Bone marrow (tissue), 2 donors: ENCODE results near the gene PNMT.

Experiments used
- DNase-seq, 2 donors: peaks; one replicate each; lab custom pipeline; 2025; lab: John Stamatoyannopoulos, UW

Gene PNMT

DNA sequence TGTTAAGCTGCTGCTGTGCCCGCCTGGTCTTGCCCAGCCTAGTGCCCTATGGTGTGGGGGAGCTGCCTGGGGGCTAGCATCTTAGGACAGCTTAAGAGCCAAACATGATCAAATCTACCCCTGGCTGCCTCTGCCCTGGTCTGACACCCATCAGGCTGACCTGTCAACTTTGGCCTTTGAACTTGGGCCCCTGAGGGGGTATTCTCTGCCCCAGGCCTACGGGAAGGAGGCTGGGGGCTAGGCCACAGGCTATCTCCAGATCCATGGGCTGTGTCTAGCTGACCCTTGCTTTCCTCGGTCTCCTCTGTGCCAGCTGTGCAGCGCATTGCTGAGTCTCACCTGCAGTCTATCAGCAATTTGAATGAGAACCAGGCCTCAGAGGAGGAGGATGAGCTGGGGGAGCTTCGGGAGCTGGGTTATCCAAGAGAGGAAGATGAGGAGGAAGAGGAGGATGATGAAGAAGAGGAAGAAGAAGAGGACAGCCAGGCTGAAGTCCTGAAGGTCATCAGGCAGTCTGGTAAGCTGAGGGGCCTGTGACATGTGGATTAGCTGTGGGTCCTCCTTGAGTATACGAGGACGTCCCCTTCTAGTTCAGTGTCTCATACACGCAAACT lies 34.6 kb upstream of the PNMT start:
- no peak for DNase-seq

DNA sequence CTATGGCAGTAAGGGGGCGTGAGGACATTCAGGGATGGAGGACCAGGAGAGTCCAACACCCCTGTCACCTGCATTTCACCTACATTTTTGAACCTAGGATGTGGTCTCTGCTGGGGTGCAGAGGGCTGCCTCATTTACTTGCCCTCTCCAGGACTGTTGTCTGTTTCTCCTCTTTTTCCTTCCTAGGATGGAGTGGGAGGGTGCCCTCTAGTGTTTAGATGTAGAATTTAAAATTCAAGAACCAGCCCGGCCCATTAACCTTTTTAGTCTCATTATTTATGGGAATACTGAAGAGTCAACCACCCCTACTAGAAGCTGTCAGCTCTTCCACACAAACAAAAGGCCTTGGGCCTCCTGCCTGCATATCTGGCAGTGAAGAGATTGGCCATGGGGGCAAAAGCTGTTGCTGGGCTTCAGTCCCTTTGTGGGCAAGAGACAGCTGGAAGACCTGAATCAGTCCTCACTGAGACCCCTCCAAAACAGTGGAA lies 33.8 kb upstream of the PNMT start:
- DNase-seq, result no peak

DNA sequence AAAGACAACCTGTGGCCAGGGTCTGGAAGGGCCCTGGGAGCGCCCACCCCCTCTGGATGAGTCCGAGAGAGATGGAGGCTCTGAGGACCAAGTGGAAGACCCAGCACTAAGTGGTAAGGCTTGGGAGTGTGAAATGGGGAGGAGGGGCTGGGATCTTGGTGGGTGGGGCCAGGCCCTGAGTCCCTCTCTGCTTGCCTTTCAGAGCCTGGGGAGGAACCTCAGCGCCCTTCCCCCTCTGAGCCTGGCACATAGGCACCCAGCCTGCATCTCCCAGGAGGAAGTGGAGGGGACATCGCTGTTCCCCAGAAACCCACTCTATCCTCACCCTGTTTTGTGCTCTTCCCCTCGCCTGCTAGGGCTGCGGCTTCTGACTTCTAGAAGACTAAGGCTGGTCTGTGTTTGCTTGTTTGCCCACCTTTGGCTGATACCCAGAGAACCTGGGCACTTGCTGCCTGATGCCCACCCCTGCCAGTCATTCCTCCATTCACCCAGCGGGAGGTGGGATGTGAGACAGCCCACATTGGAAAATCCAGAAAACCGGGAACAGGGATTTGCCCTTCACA lies 32.6 kb upstream of the PNMT start:
- DNase-seq, result no peak

DNA sequence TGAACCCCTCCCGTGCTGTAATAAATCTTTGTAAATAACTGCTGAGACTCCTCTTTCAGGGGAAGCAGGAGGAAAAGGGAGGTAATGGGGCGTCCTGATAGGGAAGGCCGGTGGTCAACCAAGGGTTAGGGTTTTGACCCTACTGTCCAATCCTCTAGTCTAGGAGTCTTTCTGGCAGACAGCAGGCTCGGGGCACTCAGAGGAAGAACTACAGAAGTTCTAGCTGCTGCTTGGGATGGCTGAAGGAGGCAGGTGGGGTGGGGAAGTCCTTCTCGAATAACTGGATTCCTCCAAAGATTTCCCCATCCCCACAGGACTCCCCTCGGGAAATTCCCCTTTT lies 31.7 kb upstream of the PNMT start:
- no peak for DNase-seq

DNA sequence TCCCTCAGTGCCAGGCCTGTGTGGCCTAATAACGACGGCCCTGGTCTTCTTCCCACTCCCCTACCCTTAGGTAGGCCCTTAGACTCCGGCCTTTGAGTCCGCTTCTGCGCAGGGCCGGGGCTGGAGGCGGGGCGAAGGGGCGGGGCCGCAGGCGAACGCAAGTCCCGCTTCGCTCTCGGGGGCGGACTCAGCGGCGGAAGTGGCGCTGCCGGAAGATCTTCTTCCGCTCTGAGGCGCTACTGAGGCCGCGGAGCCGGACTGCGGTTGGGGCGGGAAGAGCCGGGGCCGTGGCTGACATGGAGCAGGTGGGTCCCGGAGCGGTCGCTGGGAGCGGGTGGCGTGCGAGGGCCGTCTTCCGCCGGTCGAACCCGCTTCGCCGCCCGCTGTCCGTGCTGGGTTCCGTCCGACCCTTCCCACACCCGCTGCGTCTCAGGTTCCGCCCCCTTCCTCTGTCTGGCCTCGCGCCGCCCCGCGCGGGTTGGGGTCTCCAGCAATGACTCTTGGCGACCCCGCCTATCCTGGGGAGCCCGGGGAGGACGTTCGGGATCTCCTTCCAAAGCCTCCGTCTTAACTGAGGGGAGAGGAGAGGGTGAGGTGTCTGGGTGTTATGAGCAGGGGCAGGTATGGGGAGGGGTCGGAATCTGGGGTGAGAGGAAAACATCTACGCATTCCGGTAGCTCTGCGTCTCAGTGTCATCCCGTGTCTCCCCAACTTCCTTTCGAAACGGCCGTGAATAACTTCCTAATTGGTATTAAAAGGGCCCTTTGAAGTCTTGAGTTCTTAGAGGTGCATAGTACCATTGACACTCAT lies 31.1 kb upstream of the PNMT start, which contains the start of gene STARD3:
TSS of gene STARD3 (plus strand) at position 218 of the 810 bp plus-strand sequence. CDS start 16,388 bp downstream, outside the sequence.
- DNase-seq, result peak; percentile 34 to 77

DNA sequence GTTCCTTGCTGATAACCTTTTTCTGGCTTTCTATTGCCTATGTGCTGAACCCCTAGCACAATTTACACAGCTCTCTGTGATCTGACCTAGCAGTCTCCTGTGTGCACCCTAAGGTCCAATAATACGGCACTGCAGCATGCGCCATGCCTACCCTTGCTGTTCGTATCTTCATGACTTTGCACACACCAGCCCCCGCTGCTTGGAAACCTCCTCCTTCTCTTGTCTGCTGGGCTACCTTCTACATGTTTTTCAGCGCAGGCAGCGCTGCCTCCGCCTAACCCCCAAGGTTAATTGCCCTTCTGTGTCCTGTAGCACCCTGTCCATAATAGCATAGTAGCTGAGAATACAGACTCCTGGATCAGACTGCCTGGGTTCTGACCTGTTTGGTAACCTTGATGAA lies 29.9 kb upstream of the PNMT start:
- DNase-seq, result no peak

DNA sequence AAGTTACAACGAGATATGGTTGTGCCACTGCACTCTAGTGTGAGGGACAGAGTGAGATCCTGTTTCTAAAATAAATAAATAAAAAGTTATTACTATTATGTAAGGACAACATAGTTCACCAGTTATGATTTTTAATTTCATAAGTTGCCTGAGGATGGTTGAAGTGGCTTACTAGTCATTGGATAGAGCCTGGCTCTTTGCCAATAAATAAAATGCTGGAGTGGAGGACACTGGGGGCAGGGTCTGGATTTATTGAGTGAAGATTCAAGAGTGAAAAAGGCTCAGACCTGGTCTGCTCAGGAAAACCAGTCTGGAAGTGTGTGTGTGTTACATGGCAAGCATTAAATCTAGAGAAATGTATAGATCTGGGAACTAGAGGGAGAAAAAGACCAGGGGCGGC lies 29.2 kb upstream of the PNMT start:
- DNase-seq, result no peak

DNA sequence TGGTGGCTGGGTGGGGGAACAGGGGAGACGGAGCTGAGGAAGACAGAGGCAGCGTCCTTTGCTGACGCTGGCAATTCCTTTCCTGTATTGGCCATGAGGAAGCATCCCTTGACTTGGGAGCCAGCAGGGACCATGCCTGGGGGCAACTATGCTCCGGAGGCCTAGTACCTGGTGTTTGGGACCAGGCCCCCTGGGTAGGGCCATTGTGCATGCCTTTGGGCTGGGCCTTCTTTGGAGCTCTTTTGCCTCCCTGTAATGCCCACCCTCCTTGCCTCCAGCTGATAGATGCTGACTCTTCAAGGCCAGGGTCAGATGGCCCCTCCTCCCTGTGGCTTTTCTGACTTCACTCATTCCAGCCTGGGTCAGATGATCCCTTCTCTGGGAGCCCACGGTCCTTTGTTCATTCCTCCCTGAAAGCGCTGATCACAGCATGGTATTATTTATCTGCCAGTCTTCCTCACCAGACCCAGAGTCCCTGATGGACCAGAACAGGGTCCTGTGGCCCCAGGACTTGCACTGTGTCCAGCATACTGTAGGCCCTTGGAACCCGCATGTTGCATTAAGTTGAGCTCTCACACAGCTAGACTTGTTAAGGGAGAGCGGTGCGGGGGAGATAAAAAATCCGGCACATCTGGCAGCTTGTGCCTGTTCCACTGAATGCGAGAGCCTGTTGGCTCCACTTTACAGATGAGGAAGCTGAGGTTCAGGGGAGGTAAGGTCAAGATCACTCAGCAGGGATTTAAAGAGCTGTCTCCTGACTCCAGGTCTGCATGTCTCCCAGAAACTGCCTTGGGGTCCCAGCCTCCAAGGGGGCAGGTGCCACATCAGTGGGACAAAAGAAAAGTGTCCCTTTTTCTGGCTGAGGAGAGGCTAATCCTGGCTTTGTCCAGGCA lies 28.4 kb upstream of the PNMT start:
- no peak for DNase-seq

DNA sequence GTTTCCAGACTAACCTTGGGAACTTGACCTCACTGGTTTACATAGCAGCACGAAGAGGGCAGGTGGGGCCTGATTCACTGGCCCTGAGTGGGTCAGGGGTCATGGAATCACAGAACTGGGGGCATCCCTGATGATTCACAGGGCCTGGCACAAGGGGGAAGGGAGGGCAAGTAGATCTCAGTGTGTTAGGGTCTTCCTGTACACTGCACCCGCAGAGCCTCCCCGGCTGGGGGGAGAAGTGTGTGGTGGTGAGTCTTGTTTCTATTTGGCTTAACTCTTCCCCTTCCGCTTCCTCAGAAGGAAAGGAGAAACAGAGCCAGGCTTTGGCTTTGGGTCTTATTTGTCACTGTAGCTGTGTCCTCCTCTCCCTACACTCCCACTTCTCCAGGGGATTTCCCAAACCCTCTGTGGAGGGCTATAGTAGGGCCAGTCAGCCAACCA lies 27.6 kb upstream of the PNMT start:
- DNase-seq, result no peak

DNA sequence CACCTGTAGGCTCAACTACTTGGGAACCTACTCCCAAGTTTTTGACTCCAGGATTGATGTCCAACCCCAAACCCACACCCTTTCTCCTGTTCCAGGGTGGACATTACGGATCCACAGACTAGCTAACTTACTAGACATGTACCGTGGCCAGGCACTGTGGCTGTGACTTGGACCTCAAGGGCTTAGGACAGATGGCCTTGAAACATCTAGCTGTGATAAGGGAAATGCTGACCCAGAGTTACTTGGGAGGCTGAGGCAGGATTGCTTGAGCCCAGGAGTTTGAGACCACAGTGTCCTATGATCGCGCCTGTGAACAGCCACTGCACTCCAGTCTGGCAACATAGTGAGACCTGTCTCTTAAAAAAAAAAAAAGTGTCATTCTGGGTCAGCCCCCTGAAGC lies 27.2 kb upstream of the PNMT start:
- DNase-seq, result no peak

DNA sequence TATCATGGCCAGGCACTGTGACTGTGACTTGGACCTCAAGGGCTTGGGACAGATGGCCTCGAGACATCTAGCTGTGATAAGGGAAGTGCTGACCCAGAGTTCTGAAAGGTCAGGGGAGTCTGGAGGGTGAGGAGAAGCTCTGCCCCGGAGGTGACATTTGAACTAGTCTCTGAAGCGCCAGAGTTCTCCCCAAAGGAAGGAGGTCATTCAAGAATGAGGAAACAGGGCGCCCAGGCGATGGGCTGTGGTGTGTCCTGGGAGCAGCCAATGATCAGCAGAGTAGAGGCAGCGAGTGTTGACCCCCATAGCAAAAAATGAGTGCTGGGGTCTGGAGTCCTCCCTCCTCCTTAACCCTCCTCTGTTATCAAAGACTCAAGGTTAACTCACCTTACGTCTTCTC lies 26.4 kb upstream of the PNMT start:
- DNase-seq, result no peak

DNA sequence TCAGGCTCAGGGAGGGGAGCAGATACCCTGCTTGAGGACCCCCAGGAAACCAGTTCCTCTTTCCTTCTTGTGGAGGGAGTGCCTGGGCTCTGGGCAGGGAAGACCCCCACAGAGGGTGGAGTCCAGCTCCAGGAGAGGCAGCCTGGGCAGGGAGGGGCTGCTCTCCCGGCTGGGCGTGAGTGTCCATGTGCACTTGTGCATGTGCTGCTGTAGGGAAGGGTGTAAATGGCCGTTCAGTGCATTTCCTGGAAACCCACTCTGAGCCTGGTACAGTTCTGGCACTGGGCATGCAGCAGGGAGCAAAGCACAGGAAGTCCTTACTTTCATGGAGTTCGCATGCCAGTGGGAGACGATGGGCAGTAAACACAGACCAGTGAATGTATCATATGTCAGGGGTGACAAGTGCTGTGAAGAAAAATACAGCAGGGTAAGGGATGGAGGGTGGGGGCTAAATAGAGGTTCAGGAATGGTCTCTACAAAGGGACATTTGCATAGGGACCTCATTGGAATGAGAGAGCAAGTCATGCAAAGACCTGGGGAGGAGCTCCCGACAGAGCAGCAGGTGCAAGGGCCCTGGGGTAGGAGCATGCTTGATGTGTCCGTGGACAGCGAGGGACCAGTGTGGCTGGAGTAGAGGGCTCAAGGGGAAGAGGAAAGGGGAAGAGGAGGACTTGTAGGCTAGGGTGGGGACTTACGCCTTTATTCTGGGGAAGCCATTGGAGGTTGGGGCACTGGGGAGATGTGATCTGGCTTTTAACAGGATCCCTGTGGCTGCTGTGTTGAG lies 25.8 kb upstream of the PNMT start:
- no peak for DNase-seq

DNA sequence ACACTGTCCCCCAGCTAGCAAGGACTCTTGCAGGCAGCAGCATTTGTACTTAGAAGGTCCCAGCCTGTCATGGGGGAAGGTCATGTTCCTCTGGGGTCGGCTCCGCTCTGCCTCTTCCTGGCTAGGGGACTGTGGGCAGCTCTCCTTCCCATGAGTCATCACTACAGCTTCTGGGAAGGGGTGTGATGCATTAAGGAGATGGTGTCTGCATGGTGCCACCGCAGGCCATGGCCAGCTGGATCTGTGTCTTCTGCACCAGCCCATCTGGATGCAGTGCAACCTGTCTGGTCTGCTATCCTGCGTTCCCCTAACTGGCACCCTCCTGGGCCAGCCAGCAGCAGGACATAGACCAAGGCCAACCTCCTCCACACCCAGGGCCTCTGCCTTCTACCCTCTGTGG lies 25.0 kb upstream of the PNMT start:
- DNase-seq, result peak in 1 of 2 donors; percentile 12

DNA sequence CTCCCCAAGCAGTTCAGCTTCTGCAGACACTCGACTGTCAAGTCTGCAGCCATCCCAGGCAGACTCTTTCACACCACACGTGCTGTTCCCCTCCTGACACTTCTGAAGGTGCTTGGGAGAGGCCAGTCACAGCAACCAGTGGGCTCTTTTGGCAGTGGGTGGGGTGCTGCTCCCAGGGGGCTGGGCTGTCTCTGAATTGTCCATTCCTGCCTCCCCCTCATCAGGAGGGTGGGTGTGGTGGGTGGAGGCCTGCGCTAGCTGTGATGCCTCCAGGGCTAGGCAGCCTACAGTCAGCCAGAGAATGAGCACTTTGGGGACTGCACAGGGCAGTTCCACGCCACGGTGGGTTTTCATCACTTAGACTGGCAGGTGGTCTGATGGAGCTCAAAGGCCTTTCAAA lies 21.0 kb upstream of the PNMT start:
- DNase-seq, result no peak

DNA sequence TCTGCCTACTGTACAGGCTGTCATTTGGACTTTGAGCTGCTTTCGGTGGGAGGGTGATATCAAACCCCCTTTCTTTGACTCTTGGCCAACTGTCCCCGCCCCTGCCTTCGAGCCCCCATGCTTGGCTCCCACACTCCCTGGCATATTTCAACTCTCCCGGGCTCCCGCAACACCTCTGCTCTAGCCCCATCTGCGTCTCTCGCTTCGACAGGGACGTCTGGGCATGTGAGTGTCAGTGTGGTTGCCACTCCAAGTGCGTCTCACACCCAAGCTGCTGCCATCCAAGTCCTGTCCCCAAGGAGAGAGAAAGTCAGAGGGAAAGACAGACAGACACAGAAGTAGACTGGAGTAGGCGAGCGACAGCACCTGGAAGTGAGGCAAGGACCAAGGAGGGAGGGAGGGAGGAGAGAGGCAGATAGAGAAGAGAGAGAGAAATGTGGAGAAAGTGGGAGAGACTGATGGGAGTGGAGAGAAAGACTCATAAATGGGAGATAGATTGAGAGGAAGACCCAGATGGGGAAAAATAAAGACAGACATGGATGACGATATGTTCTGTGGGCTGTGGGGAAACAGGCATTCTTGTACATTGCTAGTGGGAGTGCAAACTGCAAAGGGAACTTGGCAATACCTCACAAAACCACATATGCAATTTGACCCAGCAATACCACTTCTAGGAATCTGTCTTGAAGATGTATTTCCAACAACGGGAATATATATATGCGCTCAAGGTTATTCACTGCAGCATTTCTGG lies 19.5 kb upstream of the PNMT start:
- DNase-seq, result no peak

DNA sequence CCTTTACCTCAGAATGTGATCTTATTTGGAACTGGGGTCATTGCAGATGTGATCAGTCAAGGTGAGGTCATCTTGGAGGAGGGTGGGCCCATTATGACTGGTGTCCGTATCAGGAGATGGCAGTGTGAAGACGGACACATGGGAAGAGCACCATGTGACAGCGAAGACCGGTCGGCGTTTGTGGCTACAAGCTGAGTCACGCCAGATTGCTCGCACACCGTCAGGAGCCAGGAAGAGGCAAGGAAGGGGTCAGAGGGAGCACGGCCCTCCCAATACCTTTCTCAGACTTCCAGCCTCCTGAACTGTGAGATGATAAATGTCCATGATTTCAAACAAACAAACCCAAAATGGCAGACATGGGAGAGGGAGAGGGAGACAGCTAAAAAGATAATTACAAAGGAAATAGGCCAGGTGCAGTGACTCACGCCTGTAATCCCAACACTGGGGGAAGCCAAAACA lies 18.1 kb upstream of the PNMT start:
- no peak for DNase-seq

DNA sequence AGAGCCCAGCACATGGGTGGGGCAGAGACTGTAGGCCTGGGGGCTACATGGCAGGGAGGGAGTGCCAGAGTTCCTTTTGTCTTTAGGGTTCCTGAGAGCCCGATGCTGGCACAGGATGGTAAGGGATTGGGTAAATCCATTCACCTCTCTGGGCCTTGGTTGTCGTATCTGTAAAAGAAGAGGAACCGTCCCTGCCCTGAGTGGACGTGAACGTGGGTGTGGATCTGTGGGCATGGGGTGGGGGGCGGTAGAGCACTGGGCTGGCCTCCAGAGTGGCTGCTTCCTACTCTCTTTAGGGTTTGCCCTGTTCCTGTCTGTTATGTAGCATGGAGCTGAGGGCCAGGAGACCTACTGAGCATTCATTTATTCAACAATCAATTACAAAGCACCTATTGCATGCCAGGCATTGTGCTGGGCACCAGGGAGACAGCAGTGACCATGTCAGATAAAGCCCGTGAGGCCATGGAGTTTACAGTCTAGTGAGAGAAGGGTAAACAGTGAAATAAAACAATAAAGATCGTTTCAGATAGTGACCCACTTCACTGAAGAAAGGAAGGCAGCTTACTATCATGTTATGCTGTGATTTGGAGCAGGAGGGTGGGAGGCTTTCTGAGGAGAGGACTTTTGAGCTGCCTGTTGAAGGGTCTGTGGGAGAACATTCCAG lies 16.2 kb upstream of the PNMT start:
- DNase-seq, result no peak

DNA sequence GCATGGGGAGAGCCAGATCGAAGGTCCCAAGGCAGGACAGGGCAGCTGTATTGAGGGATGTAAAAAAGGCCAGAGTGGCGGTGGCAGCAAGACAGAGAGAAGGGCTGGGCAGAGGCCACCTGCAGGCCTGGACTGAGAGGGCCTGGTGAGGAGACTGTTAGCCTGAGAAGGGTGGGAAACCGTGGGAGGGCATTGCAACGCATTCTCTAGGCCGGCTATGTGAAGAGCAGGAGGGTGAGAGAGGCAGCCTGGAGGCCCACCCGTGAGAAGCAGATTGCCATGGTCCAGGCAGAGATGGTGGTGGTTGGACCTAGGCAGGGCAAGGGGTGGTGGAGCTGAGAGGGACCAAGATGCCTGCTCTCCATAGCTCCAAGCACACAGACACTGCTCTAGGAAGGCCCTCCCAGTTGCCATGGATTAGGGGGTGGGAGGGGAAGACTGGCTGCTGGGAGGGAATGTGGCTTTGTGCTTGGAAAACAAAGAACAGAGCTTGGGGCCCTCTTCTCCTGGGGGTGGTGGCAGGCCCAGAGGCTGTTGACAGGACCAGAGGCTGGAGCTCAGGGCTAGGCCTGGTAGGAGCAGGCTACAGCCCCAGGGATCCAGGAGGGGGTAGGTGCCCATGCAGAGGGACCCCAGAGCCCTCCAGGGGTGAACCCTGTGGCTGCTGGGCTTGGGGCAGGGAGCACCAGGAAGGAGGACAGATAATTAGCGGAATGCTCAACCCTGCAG lies 15.5 kb upstream of the PNMT start:
- no peak for DNase-seq

DNA sequence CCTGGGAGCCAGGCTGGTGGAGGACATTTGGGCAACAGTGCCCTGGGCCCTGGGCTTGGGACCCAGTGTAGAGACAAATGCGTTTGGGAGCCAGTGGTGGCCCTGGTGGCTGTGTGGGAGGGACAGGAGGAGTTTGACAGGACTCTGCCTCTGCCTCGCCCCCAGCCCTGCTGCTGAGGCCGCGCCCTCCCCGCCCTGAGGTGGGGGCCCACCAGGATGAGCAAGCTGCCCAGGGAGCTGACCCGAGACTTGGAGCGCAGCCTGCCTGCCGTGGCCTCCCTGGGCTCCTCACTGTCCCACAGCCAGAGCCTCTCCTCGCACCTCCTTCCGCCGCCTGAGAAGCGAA lies 15.0 kb upstream of the PNMT start:
- DNase-seq, result no peak
